Ishikawa (cell line): ENCODE data around the gene SETBP1.

Experiments used
- CEBPB ChIP-seq: IDR thresholded peaks from 2 replicates; pipeline ENCODE4 v1.6.1; 2012
- CREB1 ChIP-seq: IDR thresholded peaks from 2 replicates; pipeline ENCODE4 v1.6.1; 2012; ENCODE audit warnings: low read depth
- EGR1 ChIP-seq: IDR thresholded peaks from 2 replicates; pipeline ENCODE4 v1.6.1; 2012
- EP300 ChIP-seq: IDR thresholded peaks from 2 replicates; pipeline ENCODE4 v1.6.1; 2012; ENCODE audit warnings: borderline replicate concordance
- FOXM1 ChIP-seq: IDR thresholded peaks from 2 replicates; pipeline ENCODE4 v1.6.1; 2012; ENCODE audit warnings: low read depth, borderline replicate concordance
- MAX ChIP-seq: IDR thresholded peaks from 2 replicates; pipeline ENCODE4 v1.6.1; 2012
- NFIC ChIP-seq: IDR thresholded peaks from 2 replicates; pipeline ENCODE4 v1.6.1; 2012
- RAD21 ChIP-seq: IDR thresholded peaks from 2 replicates; pipeline ENCODE4 v1.6.1; 2012; ENCODE audit warnings: low read depth
- TAF1 ChIP-seq: IDR thresholded peaks from 2 replicates; pipeline ENCODE4 v1.6.1; 2012; ENCODE audit warnings: low read depth, mild to moderate bottlenecking
- TCF12 ChIP-seq: IDR thresholded peaks from 2 replicates; pipeline ENCODE4 v1.6.1; 2012; ENCODE audit warnings: low read depth
- TEAD4 ChIP-seq: IDR thresholded peaks from 2 replicates; pipeline ENCODE4 v1.6.1; 2012
- USF1 ChIP-seq: IDR thresholded peaks from 2 replicates; pipeline ENCODE4 v1.6.1; 2012
- YY1 ChIP-seq: IDR thresholded peaks from 2 replicates; pipeline ENCODE4 v1.6.1; 2012; ENCODE audit warnings: low read depth
- ZBTB7A ChIP-seq: IDR thresholded peaks from 2 replicates; pipeline ENCODE4 v1.6.1; 2012; ENCODE audit warnings: low read depth
- TF ChIP-seq, protein P1 (sequence below): IDR thresholded peaks from 2 replicates; pipeline ENCODE4 v1.6.1; 2012; ENCODE audit warnings: low read depth, mild to moderate bottlenecking

The SETBP1 gene

DNA sequence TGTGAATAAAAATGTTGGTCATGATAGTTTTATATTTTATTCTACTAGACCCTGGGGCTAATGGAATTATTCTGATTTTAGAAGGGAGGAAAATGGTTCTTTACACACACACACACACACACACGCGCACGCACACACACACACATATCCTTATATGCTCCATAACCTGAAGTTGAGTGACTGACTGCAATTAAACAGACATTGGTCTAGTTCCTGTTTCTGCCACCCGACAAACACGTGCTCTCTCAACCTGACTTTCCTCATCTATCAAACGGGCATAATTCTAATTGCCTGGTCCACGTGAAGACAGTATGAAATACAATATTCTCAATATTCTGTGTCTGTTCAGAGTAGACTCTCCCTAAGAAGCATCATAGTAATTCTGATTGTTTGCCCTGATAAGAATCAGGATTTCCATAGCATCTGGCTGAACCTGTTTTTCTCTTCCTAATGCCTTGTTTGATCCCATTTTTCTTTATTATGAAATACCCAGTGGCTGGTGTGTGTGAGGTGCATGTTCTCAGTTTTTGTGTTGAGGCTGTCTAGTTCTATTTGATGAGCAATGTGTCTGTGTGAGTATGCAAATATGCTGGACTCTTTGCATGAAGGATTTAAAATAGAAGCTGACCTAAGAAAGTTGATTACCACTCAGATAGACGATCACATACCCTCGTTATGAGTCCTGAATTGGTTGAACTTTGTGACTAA lies 51.0 kb downstream of the SETBP1 start:
- no peak for TF ChIP-seq USF1
- TF ChIP-seq ZBTB7A = no peak
- no peak for TF ChIP-seq TCF12
- TF ChIP-seq RAD21 = no peak
- no peak for TF ChIP-seq EGR1
- TF ChIP-seq TAF1 = no peak
- TF ChIP-seq CREB1 = no peak
- TF ChIP-seq CEBPB = no peak
- no peak for TF ChIP-seq YY1
- TF ChIP-seq, protein P1, sequence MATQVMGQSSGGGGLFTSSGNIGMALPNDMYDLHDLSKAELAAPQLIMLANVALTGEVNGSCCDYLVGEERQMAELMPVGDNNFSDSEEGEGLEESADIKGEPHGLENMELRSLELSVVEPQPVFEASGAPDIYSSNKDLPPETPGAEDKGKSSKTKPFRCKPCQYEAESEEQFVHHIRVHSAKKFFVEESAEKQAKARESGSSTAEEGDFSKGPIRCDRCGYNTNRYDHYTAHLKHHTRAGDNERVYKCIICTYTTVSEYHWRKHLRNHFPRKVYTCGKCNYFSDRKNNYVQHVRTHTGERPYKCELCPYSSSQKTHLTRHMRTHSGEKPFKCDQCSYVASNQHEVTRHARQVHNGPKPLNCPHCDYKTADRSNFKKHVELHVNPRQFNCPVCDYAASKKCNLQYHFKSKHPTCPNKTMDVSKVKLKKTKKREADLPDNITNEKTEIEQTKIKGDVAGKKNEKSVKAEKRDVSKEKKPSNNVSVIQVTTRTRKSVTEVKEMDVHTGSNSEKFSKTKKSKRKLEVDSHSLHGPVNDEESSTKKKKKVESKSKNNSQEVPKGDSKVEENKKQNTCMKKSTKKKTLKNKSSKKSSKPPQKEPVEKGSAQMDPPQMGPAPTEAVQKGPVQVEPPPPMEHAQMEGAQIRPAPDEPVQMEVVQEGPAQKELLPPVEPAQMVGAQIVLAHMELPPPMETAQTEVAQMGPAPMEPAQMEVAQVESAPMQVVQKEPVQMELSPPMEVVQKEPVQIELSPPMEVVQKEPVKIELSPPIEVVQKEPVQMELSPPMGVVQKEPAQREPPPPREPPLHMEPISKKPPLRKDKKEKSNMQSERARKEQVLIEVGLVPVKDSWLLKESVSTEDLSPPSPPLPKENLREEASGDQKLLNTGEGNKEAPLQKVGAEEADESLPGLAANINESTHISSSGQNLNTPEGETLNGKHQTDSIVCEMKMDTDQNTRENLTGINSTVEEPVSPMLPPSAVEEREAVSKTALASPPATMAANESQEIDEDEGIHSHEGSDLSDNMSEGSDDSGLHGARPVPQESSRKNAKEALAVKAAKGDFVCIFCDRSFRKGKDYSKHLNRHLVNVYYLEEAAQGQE = no peak

- TF ChIP-seq USF1 (no peak), TAF1 (no peak), YY1 (no peak), EP300 (no peak), ZBTB7A (no peak), MAX (no peak), TEAD4 (no peak)
Observed at GRCh38 chr18:44732238-44732563, 51.5 kb downstream of the SETBP1 start.

DNA sequence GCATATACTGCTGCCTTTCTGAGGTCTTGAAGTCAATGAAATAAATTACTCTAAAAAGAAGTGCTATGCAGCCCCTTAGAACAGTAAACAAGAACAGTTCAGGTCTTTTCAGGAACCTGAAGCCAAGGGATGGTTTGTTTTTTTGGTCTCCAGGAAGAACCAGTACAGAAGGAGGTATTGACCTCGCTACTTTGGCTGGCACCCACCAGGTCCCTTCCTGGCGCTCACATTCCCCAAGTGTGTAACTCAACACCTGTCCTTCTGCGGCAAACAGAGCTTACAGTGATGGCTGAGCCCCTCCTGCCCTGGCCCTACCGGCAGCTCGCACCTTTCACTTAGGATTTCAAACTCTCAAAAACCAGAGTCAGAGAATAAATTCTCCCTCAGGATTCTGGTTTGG lies 51.9 kb downstream of the SETBP1 start:
- TF ChIP-seq RAD21 (no peak), CREB1 (no peak), YY1 (no peak), ZBTB7A (no peak), MAX (no peak)
- TF ChIP-seq, protein P1 = no peak

DNA sequence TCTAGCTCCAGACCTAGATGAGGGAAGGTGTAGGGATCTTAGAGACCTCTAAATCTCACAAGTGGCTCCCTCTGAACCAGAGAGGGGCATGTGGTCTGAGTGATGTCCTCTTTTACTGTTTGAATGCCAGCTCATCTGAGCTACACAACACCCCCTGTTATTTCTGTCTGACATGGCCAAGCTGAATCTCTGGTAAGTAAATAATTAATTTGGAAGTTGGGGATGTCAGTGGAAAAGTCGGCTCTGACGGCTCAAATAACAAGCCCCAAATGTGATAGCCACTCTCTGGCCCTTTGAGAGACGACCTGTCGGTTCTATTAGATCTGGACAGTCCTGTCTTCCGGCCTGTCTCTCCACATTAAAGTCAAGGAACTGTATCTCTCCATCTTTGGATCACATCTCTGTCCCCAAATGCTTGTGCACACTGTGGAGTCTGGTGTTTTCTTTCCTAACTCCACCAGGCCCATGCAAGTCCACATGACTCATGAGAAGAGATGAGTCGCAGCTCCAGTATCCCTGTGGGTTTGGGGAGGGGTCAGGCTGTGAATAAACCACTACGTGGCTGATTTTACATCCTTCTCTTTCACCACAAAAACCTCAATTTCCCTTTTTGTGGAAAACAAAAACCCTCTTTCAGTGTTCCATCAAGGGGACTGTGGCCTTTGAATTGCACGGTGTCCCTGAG lies 52.5 kb downstream of the SETBP1 start:
- no peak for TF ChIP-seq EP300
- no peak for TF ChIP-seq USF1
- no peak for TF ChIP-seq EGR1
- no peak for TF ChIP-seq RAD21
- no peak for TF ChIP-seq TCF12
- TF ChIP-seq TEAD4 = no peak
- no peak for TF ChIP-seq CREB1
- no peak for TF ChIP-seq FOXM1
- no peak for TF ChIP-seq CEBPB
- TF ChIP-seq NFIC = no peak
- no peak for TF ChIP-seq ZBTB7A
- TF ChIP-seq TAF1 = no peak
- TF ChIP-seq, protein P1 = no peak
- TF ChIP-seq YY1 = no peak
- TF ChIP-seq MAX = no peak
